Measurements from ENCODE around the gene PDZD4. TPM values are rescaled to one million over a fixed set of nuclear protein-coding genes. Genes with fewer than 3 reads are reported as not detected.
A peak's percentile ranks its signal among the peaks of the same experiment; 100 is the strongest.

PDZD4 gene
- total and polyA plus RNA-seq, 10 of the 15 experiments (the other 5 are each of a cell fraction or from before 2014, with no cell fraction given), result 0.01 to 0.15 (median 0.04) TPM; not detected in 6

- TF ChIP-seq ATF7 (IDR thresholded peaks at IDR 0.05; ENCODE audit: low read depth) (no peak), SIX5 (IDR thresholded peaks at IDR 0.05; ENCODE audit: low read depth, low read length, severe bottlenecking) (no peak), EP300 (IDR thresholded peaks at IDR 0.05; ENCODE audit: borderline replicate concordance in 1 of 2, control insufficient read depth in 1 of 2, low read depth in 2 of 2, low read length in 2 of 2) (no peak), STAT3 (IDR thresholded peaks at IDR 0.05; ENCODE audit: low read depth, low read length) (no peak), YY1 (IDR thresholded peaks at IDR 0.05; ENCODE audit: low read depth, low read length) (peak; percentile 93), ASH2L (IDR thresholded peaks at IDR 0.05; ENCODE audit: borderline replicate concordance, low read depth) (no peak), USF1 (IDR thresholded peaks at IDR 0.05; ENCODE audit: borderline replicate concordance, extremely low read length, insufficient read depth, low read depth, low read length) (no peak), SMAD5 (IDR thresholded peaks at IDR 0.05; ENCODE audit: low read depth) (peak; percentile 35; the same call in 1 of the 2 replicates), JUND (IDR thresholded peaks at IDR 0.05; ENCODE audit: low read depth, low read length) (no peak), IRF4 (IDR thresholded peaks at IDR 0.05; ENCODE audit: low read depth, low read length) (no peak), CREM (IDR thresholded peaks at IDR 0.05; ENCODE audit: low read depth) (peak; percentile 87), NBN (IDR thresholded peaks at IDR 0.05) (no peak), BACH1 (IDR thresholded peaks at IDR 0.05; ENCODE audit: borderline replicate concordance) (no peak), NRF1 (conservative IDR thresholded peaks at IDR 0.05; ENCODE audit: low read depth, low read length) (peak; percentile 53), TARDBP (IDR thresholded peaks at IDR 0.05; ENCODE audit: borderline replicate concordance) (no peak), RBBP5 (conservative IDR thresholded peaks at IDR 0.05) (no peak), CREB1 (IDR thresholded peaks at IDR 0.05; ENCODE audit: low read depth) (peak; percentile 92), DPF2 (IDR thresholded peaks at IDR 0.05) (0 out of 2 replicates have a peak, but pooled peaks have one; percentile 43), RELB (IDR thresholded peaks at IDR 0.05; ENCODE audit: low read depth) (no peak), RAD51 (IDR thresholded peaks at IDR 0.05) (no peak)
- TF ChIP-seq, protein P1, sequence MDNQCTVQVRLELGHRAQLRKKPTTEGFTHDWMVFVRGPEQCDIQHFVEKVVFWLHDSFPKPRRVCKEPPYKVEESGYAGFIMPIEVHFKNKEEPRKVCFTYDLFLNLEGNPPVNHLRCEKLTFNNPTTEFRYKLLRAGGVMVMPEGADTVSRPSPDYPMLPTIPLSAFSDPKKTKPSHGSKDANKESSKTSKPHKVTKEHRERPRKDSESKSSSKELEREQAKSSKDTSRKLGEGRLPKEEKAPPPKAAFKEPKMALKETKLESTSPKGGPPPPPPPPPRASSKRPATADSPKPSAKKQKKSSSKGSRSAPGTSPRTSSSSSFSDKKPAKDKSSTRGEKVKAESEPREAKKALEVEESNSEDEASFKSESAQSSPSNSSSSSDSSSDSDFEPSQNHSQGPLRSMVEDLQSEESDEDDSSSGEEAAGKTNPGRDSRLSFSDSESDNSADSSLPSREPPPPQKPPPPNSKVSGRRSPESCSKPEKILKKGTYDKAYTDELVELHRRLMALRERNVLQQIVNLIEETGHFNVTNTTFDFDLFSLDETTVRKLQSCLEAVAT (IDR thresholded peaks at IDR 0.05), result no peak
- TF ChIP-seq, protein P2, sequence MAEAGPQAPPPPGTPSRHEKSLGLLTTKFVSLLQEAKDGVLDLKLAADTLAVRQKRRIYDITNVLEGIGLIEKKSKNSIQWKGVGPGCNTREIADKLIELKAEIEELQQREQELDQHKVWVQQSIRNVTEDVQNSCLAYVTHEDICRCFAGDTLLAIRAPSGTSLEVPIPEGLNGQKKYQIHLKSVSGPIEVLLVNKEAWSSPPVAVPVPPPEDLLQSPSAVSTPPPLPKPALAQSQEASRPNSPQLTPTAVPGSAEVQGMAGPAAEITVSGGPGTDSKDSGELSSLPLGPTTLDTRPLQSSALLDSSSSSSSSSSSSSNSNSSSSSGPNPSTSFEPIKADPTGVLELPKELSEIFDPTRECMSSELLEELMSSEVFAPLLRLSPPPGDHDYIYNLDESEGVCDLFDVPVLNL (IDR thresholded peaks at IDR 0.05; ENCODE audit: low read depth, low read length), result no peak
- TF ChIP-seq, protein P3, sequence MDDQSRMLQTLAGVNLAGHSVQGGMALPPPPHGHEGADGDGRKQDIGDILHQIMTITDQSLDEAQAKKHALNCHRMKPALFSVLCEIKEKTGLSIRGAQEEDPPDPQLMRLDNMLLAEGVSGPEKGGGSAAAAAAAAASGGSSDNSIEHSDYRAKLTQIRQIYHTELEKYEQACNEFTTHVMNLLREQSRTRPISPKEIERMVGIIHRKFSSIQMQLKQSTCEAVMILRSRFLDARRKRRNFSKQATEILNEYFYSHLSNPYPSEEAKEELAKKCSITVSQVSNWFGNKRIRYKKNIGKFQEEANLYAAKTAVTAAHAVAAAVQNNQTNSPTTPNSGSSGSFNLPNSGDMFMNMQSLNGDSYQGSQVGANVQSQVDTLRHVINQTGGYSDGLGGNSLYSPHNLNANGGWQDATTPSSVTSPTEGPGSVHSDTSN (IDR thresholded peaks at IDR 0.05; ENCODE audit: insufficient replicate concordance, low read depth, low read length), result peak; percentile 94
Measured at GRCh38 chrX:153794018-153794896, 36.1 kb downstream of the PDZD4 start, which contains the start of the genes IDH3G and SSR4 (continued).

Measured in GM12878 (cell line).